A375 (cell line): ENCODE measurements around the gene MYH9. TPM values are rescaled to one million over a fixed set of nuclear protein-coding genes. Genes with fewer than 3 reads are reported as not detected.

ENCODE experiments used
- small RNA-seq: library from RNA; depleted of rRNA; stranded (forward); fragments of <200 nt; gene quantifications from one replicate; pipeline ENCODE3, GENCODE V24; 2014
- total RNA-seq: library from RNA; depleted of rRNA; stranded (reverse); fragments of >200 nt; shearing (Covaris generic); gene quantifications from 2 replicates; pipeline ENCODE4 v1.2.3, GENCODE V29; 2014; rRNA removed

Gene MYH9
- 155 and 181 TPM in 2 replicates for total RNA-seq

GRCh38 chr22:36387959-36388726, at the start of gene MYH9:
TSS of gene MYH9 (minus strand) at chr22:36387967. CDS start at chr22:36349236, 38,731 bp downstream.

GRCh38 chr22:36252754-36253522, 134.8 kb downstream of the MYH9 start, which contains the start of gene APOL1:
TSS of gene APOL1 (plus strand) at chr22:36253133. CDS start at chr22:36254956, 1,823 bp downstream.

GRCh38 chr22:36239401-36240171, 148.2 kb downstream of the MYH9 start, which contains the start of gene APOL2:
TSS of gene APOL2 (minus strand) at chr22:36239527. CDS start at chr22:36233162, 6,365 bp downstream.

Small RNA genes within 50 kb of the gene (small RNA-seq; reads per million reads assigned to genes)
- not detected for gene MIR6819

Other genes starting within 250 kb of the MYH9 start
- gene APOL3, start 227.2 kb downstream of the MYH9 start, total RNA-seq: 1.5 and 2.7 TPM in 2 replicates
- gene APOL4, start 186.2 kb downstream of the MYH9 start, total RNA-seq: not detected in 2 replicates
- gene APOL2, start 148.4 kb downstream of the MYH9 start, total RNA-seq: 8.6 and 9.3 TPM in 2 replicates
- 1.4 and 1.9 TPM in 2 replicates for gene APOL1, start 134.8 kb downstream of the MYH9 start, total RNA-seq
- gene TXN2, start 93.7 kb upstream of the MYH9 start, total RNA-seq: 42.6 and 45.2 TPM in 2 replicates
- gene FOXRED2, start 119.1 kb upstream of the MYH9 start, total RNA-seq: 8.3 and 11.8 TPM in 2 replicates
- gene EIF3D, start 141.2 kb upstream of the MYH9 start, total RNA-seq: 310 and 368 TPM in 2 replicates